Body of pancreas (tissue), 4 donors: ENCODE data around the gene ZNF177. TPM values are rescaled to one million over a fixed set of nuclear protein-coding genes. Genes with fewer than 3 reads are reported as not detected.
"Not testable (repeated sequence)": the region's sequence is repeated elsewhere in the genome, so short reads cannot be mapped to it uniquely, and the experiment has no call there.

ENCODE experiments used
- ATAC-seq: fragments of 150-250 bp; one replicate; pipeline ENCODE4 v1.9.1; 2016
- DNase-seq, 4 donors: peaks; one replicate each; pipeline ENCODE4 v3.0.0-alpha.2; 2019
- H3K27ac ChIP-seq, 4 donors: fragments of 200-600 bp; sonication (generic); 1 replicate in 3 of 4; 2 replicates in 1 of 4; pipeline versions ENCODE4 v1.5.1 to v1.6.1; 2016 to 2019; ENCODE audit warnings: mild to moderate bottlenecking in 1 of 4, mixed read lengths in 1 of 4, moderate library complexity in 1 of 4
- H3K27me3 ChIP-seq, 2 donors: fragments of 200-600 bp; sonication (generic); one replicate each; pipeline ENCODE4 v1.6.0; 2016; ENCODE audit warnings: mild to moderate bottlenecking in 1 of 2
- H3K36me3 ChIP-seq, 2 donors: fragments of 200-600 bp; sonication (generic); replicated peaks in 1 of 2; 2 replicates each; pipeline ENCODE4 v1.5.1; 2016; ENCODE audit warnings: low read depth in 2 of 2; ENCODE audit not compliant: insufficient read depth in 1 of 2
- H3K4me1 ChIP-seq: fragments of 200-600 bp; sonication (generic); one replicate; pipeline ENCODE4 v1.6.0; 2016
- H3K4me3 ChIP-seq, 2 donors: fragments of 200-600 bp; sonication (generic); 1 replicate in 1 of 2; 2 replicates in 1 of 2; pipeline ENCODE4 v1.5.1; 2016 to 2019
- H3K9me3 ChIP-seq, 3 donors: fragments of 200-600 bp; sonication (generic); 1 replicate in 2 of 3; 2 replicates in 1 of 3; pipeline ENCODE4 v1.5.1; 2016
- CTCF ChIP-seq, 7 experiments: fragments of 450-650 bp in 4 of 7; fragments of 200-600 bp in 3 of 7; sonication (generic) in 3 of 7; IDR thresholded peaks; one replicate each; pipeline ENCODE4 v1.5.1; 2016 to 2019; ENCODE audit warnings: antibody characterized with exemption in 7 of 7
- POLR2A ChIP-seq, 3 donors: fragments of 450-650 bp; IDR thresholded peaks; one replicate each; pipeline ENCODE4 v1.6.1; 2016; ENCODE audit warnings: antibody characterized with exemption in 3 of 3, mild to moderate bottlenecking in 2 of 3
- WGBS, 2 donors: methylation state at CpG; one replicate each; pipeline ENCODE4 v1.1.5; 2017; 5-methylcytosine and 5-hydroxymethylcytosine counted together
- intact Hi-C: fragments of 100-400 bp; cut with DNase I; formaldehyde crosslinking; loops from one replicate; pipeline ENCODE4 v1.15.1; 2023
- total RNA-seq, 2 donors: library from RNA; depleted of rRNA; stranded (reverse); fragments of >200 nt; gene quantifications; one replicate each; pipeline ENCODE4 v1.1.0, GENCODE V29; 2016

ZNF177 gene
- total RNA-seq = under 1 TPM; 0.66 to 0.78 TPM

DNA sequence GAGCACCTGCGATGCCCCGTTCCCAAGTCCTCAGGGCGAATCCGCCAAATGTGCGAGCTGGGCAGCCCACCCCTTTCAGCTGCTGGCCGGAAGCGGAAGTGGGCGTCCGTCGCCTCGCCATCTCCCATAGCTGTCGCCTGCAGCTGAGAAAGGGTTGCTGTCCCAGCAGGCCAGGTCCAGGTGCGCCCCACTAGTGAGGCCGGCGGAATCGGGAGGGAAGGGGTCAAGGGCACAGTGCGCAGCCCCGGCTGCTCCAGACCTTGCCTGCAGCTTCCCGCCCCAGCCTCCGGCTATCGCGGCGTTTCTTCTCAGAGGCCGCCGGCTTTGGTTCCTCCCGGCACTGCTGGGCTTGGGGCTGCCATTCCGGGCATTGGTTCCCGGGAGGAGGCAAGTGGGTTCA, at the start of gene ZNF177:
Gene ZNF177, plus strand, starts transcription at position 109 of the 400 bp plus-strand sequence. CDS start 15,299 bp downstream, outside the sequence.
- H3K27ac ChIP-seq = no peak within 1 kb of the TSS
- ATAC-seq (no peak), DNase-seq (no peak)
- no peak within 1 kb of the TSS for H3K4me3 ChIP-seq
- 0 to 4% methylated on average over 8 to 28 of the region's 28 CpGs for WGBS, 2 donors
- H3K27me3 ChIP-seq = no peaks in the 10 kb centered on the region
- H3K9me3 ChIP-seq = peaks cover 0 to 78% (median 4%) of the 10 kb centered on the region in 3 donors
- peaks cover 0 to 4% of the 10 kb centered on the region in 2 donors for H3K36me3 ChIP-seq
- no peak for TF ChIP-seq CTCF (IDR thresholded peaks at IDR 0.05)
- no peak for TF ChIP-seq POLR2A (IDR thresholded peaks at IDR 0.05)
- intact Hi-C loops = no loop called here
- no peaks in the 10 kb centered on the region for H3K4me1 ChIP-seq

DNA sequence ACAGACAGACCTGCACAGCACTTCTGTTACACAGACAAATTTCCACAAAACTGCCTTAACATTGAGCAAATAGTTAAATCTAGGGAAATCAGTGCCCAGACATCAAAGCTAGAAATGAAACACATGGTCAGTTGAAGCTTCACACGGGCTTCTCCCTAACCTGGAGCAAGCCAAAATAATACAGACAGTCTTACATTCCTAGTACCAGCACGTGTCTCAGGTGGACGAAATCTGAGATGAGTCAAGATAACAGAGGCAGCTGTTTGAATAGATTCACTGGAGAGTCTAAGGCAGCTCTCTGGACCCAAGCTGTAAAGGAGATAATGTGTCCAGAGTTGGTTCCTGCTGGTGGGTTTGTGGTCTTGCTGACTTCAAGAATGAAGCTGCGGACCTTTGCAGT, 49.1 kb upstream of the ZNF177 start:
- Histone ChIP-seq H3K27ac (no peak overlapping the region), H3K27me3 (no peaks in the 10 kb centered on the region), H3K9me3 (peaks cover 0 to 36% (median 0%) of the 10 kb centered on the region in 3 donors), H3K36me3 (no peaks in the 10 kb centered on the region), H3K4me3 (no peak overlapping the region), H3K4me1 (peaks cover 1% of the 10 kb centered on the region)
- ATAC-seq (no peak), DNase-seq (no peak)
- intact Hi-C loops = no loop called here
- TF ChIP-seq CTCF (IDR thresholded peaks at IDR 0.05) (no peak), POLR2A (IDR thresholded peaks at IDR 0.05) (no peak)
- WGBS, 2 donors = 63 to 65% methylated on average over 4 of the region's 4 CpGs

DNA sequence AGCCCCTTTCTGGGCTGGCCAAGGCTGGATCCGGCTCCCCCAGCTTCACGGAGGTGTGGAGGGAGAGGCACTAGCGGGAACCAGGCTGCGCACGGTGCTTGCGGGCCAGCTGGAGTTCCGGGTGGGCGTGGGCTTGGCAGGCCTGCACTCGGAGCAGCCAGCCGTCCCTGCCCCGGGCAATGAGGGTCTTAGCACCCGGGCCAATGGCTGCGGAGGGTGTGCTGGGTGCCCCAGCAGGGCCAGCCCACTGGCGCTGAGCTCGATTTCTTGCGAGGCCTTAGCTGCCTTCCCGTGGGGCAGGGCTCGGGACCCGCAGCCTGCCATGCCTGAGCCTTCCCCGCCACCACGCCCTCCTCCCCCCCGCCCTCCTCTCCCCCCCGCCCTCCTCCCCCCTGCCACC, 41.5 kb upstream of the ZNF177 start:
- Histone ChIP-seq H3K9me3 (peaks cover 0 to 35% (median 0%) of the 10 kb centered on the region in 3 donors), H3K36me3 (no peaks in the 10 kb centered on the region), H3K27me3 (no peaks in the 10 kb centered on the region), H3K27ac (no peak overlapping the region), H3K4me1 (peaks cover 8% of the 10 kb centered on the region), H3K4me3 (no peak overlapping the region)
- TF ChIP-seq POLR2A (IDR thresholded peaks at IDR 0.05) = no peak
- TF ChIP-seq CTCF (IDR thresholded peaks at IDR 0.05) = no peak
- DNase-seq (no peak), ATAC-seq (no peak)
- 92 to 95% methylated on average over 11 to 19 of the region's 23 CpGs for WGBS, 2 donors
- intact Hi-C loops = no loop called here

DNA sequence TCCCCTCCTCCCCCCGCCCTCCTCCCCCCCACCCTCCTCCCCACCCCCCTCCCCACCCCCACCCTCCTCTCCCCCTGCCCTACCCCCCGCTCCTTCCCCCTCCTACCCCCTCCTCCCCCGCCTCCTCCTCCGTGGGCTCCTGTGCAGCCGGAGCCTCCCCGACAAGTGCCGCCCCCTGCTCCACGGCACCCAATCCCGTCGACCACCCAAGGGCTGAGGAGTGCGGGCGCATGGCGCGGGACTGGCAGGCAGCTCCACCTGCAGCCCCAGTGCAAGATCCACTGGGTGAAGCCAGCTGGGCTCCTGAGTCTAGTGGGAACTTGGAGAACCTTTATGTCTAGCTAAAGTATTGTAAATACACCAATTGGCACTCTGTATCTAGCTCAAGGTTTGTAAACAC, 41.1 kb upstream of the ZNF177 start:
- H3K27ac ChIP-seq, H3K4me1 ChIP-seq, H3K36me3 ChIP-seq, ATAC-seq, intact Hi-C loops, H3K27me3 ChIP-seq, H3K4me3 ChIP-seq, DNase-seq: not testable (repeated sequence)
- H3K9me3 ChIP-seq = peaks cover 0 to 31% (median 0%) of the 10 kb centered on the region in 3 donors
- 80 to 91% methylated on average over 3 to 9 of the region's 14 CpGs for WGBS, 2 donors

GRCh38 chr19:9322201-9322600, 40.6 kb upstream of the ZNF177 start:
- H3K4me1 ChIP-seq, ATAC-seq, H3K27ac ChIP-seq, DNase-seq, intact Hi-C loops, H3K4me3 ChIP-seq, H3K27me3 ChIP-seq, H3K36me3 ChIP-seq: not testable (repeated sequence)
- peaks cover 0 to 28% (median 0%) of the 10 kb centered on the region in 3 donors for H3K9me3 ChIP-seq
- WGBS, 2 donors = 91 to 93% methylated on average over 10 of the region's 10 CpGs

- H3K9me3 ChIP-seq = peaks cover 0 to 30% (median 0%) of the 10 kb centered on the region in 3 donors
- DNase-seq (peak; percentile 45 to 73 (median 58)), ATAC-seq (peak; percentile 71)
- peak overlapping the region; percentile 53 to 90 (median 66) for H3K27ac ChIP-seq
- intact Hi-C loops = no loop called here
- TF ChIP-seq CTCF (IDR thresholded peaks at IDR 0.05) (no peak), POLR2A (IDR thresholded peaks at IDR 0.05) (no peak)
- peak overlapping the region; percentile 63 to 77 for H3K4me3 ChIP-seq
- H3K27me3 ChIP-seq = no peaks in the 10 kb centered on the region
- peaks cover 8% of the 10 kb centered on the region for H3K4me1 ChIP-seq
- no peaks in the 10 kb centered on the region for H3K36me3 ChIP-seq
- 1 to 3% methylated on average over 9 of the region's 9 CpGs for WGBS, 2 donors
Measured at GRCh38 chr19:9323557-9323918, 39.3 kb upstream of the ZNF177 start.
